ELF-1 (cell line): Measurements from ENCODE around the gene LPCAT2.

Experiments
- DNase-seq: peaks from one replicate; pipeline ENCODE4 v3.0.0-alpha.2; 2016; ENCODE audit warnings: low read depth, low spot score

The LPCAT2 gene

GRCh38 chr16:55503726-55504550 is 4.9 kb upstream of the LPCAT2 start:
- DNase-seq = no peak

- DNase-seq = no peak
Observed at GRCh38 chr16:55505333-55506015, 3.4 kb upstream of the LPCAT2 start.

- DNase-seq = no peak
Observed at GRCh38 chr16:55506083-55506482, 2.8 kb upstream of the LPCAT2 start.

GRCh38 chr16:55506708-55507107 is 2.2 kb upstream of the LPCAT2 start:
- no peak for DNase-seq

GRCh38 chr16:55508271-55508921 is 476 bp upstream of the LPCAT2 start:
- DNase-seq = no peak

- no peak for DNase-seq
Observed at GRCh38 chr16:55510185-55510805, 1.4 kb downstream of the LPCAT2 start.

GRCh38 chr16:55512941-55513340 is 4.1 kb downstream of the LPCAT2 start:
- no peak for DNase-seq

- no peak for DNase-seq
Observed at GRCh38 chr16:55513616-55514015, 4.7 kb downstream of the LPCAT2 start.

- DNase-seq = no peak
Observed at GRCh38 chr16:55515111-55515510, 6.2 kb downstream of the LPCAT2 start.

GRCh38 chr16:55521792-55522191 is 12.9 kb downstream of the LPCAT2 start:
- DNase-seq = no peak

GRCh38 chr16:55526441-55526840 is 17.6 kb downstream of the LPCAT2 start:
- no peak for DNase-seq

GRCh38 chr16:55527885-55528284 is 19.0 kb downstream of the LPCAT2 start:
- DNase-seq = no peak

GRCh38 chr16:55529018-55529417 is 20.1 kb downstream of the LPCAT2 start:
- no peak for DNase-seq

- no peak for DNase-seq
Observed at GRCh38 chr16:55530316-55530856, 21.5 kb downstream of the LPCAT2 start.

GRCh38 chr16:55532227-55532626 is 23.4 kb downstream of the LPCAT2 start:
- DNase-seq = no peak

GRCh38 chr16:55534756-55535155 is 25.9 kb downstream of the LPCAT2 start:
- DNase-seq = no peak

- no peak for DNase-seq
Observed at GRCh38 chr16:55539049-55539448, 30.2 kb downstream of the LPCAT2 start.

GRCh38 chr16:55539488-55539887 is 30.6 kb downstream of the LPCAT2 start:
- DNase-seq = no peak

- DNase-seq = no peak
Observed at GRCh38 chr16:55540221-55540620, 31.3 kb downstream of the LPCAT2 start.

- DNase-seq = no peak
Observed at GRCh38 chr16:55542459-55543082, 33.7 kb downstream of the LPCAT2 start.

- DNase-seq = no peak
Observed at GRCh38 chr16:55543472-55543871, 34.6 kb downstream of the LPCAT2 start.
